ENCODE measurements around the gene ARF3. TPM values are rescaled to one million over a fixed set of nuclear protein-coding genes. Genes with fewer than 3 reads are reported as not detected.

ARF3 gene
- total RNA-seq, 6 experiments from 2014 or later, result 186 to 213 (median 203) TPM

GRCh38 chr12:48970702-48971334 is 13.5 kb upstream of the ARF3 start:
- peaks cover 50% of the 10 kb centered on the region for H3K4me1 Mint-ChIP-seq (ENCODE audit: low read depth)

GRCh38 chr12:48969833-48970701 is 12.8 kb upstream of the ARF3 start:
- DNase-seq, result no peak
- peak; percentile 36; the same call in 1 of the 2 replicates for TF ChIP-seq CTCF (IDR thresholded peaks at IDR 0.05)
- Mint-ChIP-seq H3K4me1 (ENCODE audit: low read depth) (peaks cover 50% of the 10 kb centered on the region), H3K4me3 (peak overlapping the region; percentile 83; the same call in 1 of the 2 replicates), H3K27me3 (ENCODE audit: insufficient read depth) (peaks cover 27% of the 10 kb centered on the region), H3K27ac (no peak overlapping the region), H3K36me3 (ENCODE audit: low read depth) (no peaks in the 10 kb centered on the region), H3K9me3 (no peaks in the 10 kb centered on the region)

More at GRCh38 chr12:48970702-48971334, 13.5 kb upstream of the ARF3 start:
- H3K9me3 Mint-ChIP-seq, result no peaks in the 10 kb centered on the region
- peaks cover 23% of the 10 kb centered on the region for H3K27me3 Mint-ChIP-seq (ENCODE audit: insufficient read depth)
- no peaks in the 10 kb centered on the region for H3K36me3 Mint-ChIP-seq (ENCODE audit: low read depth)
- no peak for DNase-seq
- H3K27ac Mint-ChIP-seq, result peak overlapping the region; percentile 17; the same call in 1 of the 2 replicates
- TF ChIP-seq CTCF (IDR thresholded peaks at IDR 0.05), result no peak
- peak overlapping the region; percentile 83 for H3K4me3 Mint-ChIP-seq

GRCh38 chr12:48969160-48969771 is 12.0 kb upstream of the ARF3 start:
- Mint-ChIP-seq H3K27me3 (ENCODE audit: insufficient read depth) (peaks cover 23% of the 10 kb centered on the region), H3K4me1 (ENCODE audit: low read depth) (peaks cover 44% of the 10 kb centered on the region), H3K4me3 (no peak overlapping the region)

GRCh38 chr12:48968467-48968866 is 11.2 kb upstream of the ARF3 start:
- peaks cover 22% of the 10 kb centered on the region for H3K27me3 Mint-ChIP-seq (ENCODE audit: insufficient read depth)
- no peaks in the 10 kb centered on the region for H3K9me3 Mint-ChIP-seq
- no peak for TF ChIP-seq CTCF (IDR thresholded peaks at IDR 0.05)
- peaks cover 37% of the 10 kb centered on the region for H3K4me1 Mint-ChIP-seq (ENCODE audit: low read depth)
- no peaks in the 10 kb centered on the region for H3K36me3 Mint-ChIP-seq (ENCODE audit: low read depth)
- H3K4me3 Mint-ChIP-seq, result no peak overlapping the region
- no peak overlapping the region for H3K27ac Mint-ChIP-seq
- DNase-seq, result no peak

More at GRCh38 chr12:48969160-48969771, 12.0 kb upstream of the ARF3 start:
- TF ChIP-seq CTCF (IDR thresholded peaks at IDR 0.05), result no peak
- no peak for DNase-seq
- no peaks in the 10 kb centered on the region for H3K9me3 Mint-ChIP-seq
- H3K27ac Mint-ChIP-seq, result no peak overlapping the region
- no peaks in the 10 kb centered on the region for H3K36me3 Mint-ChIP-seq (ENCODE audit: low read depth)

- no peak for DNase-seq
- Mint-ChIP-seq H3K4me3 (no peak overlapping the region), H3K9me3 (no peaks in the 10 kb centered on the region), H3K4me1 (ENCODE audit: low read depth) (peaks cover 33% of the 10 kb centered on the region), H3K36me3 (ENCODE audit: low read depth) (no peaks in the 10 kb centered on the region), H3K27ac (no peak overlapping the region), H3K27me3 (ENCODE audit: insufficient read depth) (peaks cover 22% of the 10 kb centered on the region)
- no peak for TF ChIP-seq CTCF (IDR thresholded peaks at IDR 0.05)
Observed at GRCh38 chr12:48967991-48968390, 10.7 kb upstream of the ARF3 start.
